Measurements from ENCODE around the gene E2F4.

Gene E2F4

DNA sequence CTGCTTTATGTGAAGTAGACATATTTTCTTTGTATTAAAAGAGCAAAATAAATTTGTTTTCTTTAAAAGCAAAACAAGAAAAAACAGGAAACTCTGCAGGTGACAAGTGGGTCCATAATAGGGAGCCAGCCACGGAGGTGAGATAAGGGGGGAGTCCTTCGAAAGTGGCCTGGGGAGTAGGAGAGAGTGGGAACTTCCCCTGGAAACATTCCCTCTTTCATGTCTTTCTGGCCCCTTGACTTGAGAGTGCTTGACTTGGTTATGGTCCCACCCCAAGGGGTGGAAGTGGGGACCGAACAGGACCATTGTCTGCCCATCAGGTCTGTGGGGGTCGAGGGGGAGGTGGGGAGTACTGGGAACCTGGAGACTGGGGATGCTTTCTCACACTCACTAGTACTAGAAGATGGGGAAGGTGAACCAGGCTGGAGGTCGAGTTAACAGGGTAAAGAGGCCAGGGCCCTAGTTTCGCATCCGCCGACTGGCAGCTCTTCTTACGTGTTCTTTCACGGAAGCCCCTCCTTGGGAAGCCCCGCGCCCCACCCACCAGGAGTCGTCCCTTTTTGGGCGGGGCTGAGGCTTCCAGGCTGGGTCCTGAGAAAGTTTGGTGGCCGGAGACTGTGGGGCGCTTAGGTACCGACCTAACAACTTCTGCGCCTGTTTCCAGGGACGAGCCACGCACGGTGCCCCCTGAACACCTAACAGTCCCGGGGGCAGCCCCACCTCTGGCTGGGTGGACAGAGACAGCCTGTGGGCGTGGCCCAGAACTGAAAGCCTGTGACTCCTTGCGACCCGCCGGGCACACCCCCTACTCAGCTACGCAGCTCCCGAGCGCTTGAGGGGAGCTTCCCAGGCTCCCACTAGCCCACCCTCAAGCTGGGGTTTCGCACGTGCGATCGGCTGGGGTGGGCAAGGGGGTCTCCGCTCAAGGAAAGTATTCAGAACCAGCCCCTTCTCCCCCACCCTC is 33.0 kb upstream of the E2F4 start:
- DNase-seq (ENCODE audit: low read depth): no peak
- H3K4me3 ChIP-seq (ENCODE audit: low read depth, low read length): peak overlapping the region; percentile 95
- TF ChIP-seq, protein P1, sequence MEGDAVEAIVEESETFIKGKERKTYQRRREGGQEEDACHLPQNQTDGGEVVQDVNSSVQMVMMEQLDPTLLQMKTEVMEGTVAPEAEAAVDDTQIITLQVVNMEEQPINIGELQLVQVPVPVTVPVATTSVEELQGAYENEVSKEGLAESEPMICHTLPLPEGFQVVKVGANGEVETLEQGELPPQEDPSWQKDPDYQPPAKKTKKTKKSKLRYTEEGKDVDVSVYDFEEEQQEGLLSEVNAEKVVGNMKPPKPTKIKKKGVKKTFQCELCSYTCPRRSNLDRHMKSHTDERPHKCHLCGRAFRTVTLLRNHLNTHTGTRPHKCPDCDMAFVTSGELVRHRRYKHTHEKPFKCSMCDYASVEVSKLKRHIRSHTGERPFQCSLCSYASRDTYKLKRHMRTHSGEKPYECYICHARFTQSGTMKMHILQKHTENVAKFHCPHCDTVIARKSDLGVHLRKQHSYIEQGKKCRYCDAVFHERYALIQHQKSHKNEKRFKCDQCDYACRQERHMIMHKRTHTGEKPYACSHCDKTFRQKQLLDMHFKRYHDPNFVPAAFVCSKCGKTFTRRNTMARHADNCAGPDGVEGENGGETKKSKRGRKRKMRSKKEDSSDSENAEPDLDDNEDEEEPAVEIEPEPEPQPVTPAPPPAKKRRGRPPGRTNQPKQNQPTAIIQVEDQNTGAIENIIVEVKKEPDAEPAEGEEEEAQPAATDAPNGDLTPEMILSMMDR (conservative IDR thresholded peaks at IDR 0.05; ENCODE audit: low read depth, low read length): no peak

DNA sequence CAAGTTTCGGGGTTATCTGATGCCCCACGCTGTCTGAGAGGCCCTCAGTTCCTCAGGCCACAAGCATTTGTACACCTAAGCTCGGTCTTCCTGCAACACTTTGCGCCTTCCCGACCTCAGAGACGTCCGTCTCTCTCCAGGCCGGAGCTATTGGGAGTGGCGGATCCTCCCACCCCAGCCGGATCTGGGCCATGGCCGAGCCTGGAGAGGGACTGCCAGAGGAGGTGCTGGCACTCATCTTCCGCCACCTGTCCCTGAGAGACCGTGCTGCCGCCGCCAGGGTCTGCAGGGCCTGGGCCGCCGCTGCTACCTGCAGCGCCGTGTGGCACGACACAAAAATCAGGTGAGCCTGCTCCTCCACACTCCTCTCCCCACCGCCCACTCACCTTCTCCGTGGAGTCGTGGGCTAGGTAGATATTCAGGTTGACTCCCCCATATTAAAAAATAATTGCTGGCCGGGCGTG is 30.3 kb upstream of the E2F4 start:
- TF ChIP-seq, protein P1 (conservative IDR thresholded peaks at IDR 0.05; ENCODE audit: low read depth, low read length): no peak
- H3K4me3 ChIP-seq (ENCODE audit: low read depth, low read length): peak overlapping the region; percentile 26
- DNase-seq (ENCODE audit: low read depth): no peak

DNA sequence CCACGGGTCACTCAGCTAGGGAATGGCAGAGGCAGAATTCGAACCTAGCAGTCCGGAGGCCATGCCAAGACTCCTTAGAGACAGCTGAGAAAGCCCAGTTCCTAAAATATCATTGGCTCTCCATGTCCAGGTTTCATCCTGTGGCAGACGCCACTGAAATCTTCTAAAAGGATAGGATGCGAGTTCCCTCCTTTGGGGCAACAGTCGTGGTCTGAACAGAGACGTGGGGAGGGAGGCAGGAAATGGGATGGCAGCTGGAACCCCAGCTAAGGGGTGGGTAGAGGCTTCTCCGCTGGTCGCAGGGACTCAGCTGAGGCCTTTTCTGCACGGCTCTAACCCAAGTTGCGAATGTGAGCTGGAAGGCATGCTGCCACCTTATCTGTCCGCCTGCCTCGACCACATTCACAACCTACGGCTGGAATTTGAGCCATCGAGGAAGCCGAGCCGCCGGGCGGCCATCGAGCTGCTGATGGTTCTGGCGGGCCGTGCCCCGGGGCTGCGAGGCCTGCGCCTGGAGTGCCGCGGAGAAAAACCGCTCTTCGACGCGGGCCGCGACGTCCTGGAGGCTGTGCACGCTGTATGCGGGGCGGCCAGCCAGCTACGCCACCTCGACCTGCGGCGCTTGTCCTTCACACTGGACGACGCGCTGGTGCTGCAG is 29.3 kb upstream of the E2F4 start:
- DNase-seq (ENCODE audit: low read depth): peak; percentile 72
- H3K4me3 ChIP-seq (ENCODE audit: low read depth, low read length): peak overlapping the region; percentile 32
- TF ChIP-seq, protein P1 (conservative IDR thresholded peaks at IDR 0.05; ENCODE audit: low read depth, low read length): no peak

DNA sequence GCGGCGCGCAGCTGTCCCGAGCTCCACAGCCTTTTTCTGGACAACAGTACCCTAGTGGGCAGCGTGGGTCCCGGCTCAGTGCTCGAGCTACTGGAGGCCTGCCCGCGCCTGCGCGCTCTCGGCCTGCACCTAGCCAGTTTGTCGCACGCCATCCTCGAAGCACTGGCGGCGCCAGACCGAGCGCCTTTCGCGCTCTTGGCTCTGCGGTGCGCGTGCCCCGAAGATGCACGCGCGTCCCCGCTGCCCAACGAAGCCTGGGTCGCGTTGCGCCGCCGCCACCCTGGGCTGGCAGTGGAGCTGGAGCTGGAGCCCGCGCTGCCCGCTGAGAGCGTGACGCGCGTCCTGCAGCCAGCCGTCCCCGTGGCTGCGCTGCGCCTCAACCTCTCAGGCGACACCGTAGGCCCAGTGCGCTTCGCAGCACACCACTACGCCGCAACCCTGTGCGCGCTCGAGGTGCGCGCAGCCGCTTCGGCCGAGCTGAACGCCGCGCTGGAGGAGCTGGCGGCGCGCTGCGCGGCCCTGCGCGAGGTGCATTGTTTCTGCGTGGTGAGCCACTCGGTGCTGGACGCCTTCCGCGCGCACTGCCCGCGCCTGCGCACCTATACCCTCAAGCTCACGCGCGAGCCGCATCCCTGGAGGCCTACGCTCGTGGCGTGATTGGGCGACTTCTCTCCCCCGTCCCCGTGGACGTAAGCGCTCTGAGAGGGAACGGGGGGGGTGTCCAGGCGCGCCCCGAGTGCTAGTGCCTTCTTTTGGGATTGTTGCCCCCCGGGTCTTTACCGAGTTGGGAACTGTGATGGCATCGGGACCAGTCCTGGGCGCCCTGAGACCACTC is 28.6 kb upstream of the E2F4 start:
- peak overlapping the region; percentile 32 for H3K4me3 ChIP-seq (ENCODE audit: low read depth, low read length)
- peak; percentile 54 for DNase-seq (ENCODE audit: low read depth)
- TF ChIP-seq, protein P1 (conservative IDR thresholded peaks at IDR 0.05; ENCODE audit: low read depth, low read length): no peak

DNA sequence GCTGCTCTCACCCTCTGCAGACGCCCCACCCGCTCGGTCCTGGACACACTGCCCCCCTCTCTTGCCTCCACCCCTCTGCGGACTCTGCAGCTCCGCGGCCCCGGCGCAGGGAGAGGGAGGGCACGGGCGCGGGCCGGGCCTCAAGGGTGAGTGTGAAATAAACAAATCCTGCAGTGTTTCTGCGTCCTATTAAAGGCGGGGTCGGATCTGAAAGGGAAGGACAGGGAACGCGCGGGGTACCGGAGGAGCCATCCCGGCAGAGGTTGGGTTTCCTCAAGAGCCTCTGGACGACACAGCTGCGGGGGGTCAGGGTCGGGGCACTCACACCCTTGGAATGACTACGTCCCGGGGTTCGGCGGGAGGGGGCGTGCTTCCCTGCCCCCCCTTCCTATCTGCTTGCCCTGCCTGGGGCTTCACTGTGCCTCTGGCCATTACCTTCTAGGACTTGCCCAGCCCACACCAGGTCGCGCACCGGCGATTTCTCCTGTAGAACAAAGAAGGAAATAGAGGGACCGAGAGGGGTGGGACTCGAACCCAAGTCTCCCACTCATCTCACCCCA is 27.9 kb upstream of the E2F4 start:
- H3K4me3 ChIP-seq (ENCODE audit: low read depth, low read length): peak overlapping the region; percentile 32
- no peak for DNase-seq (ENCODE audit: low read depth)
- TF ChIP-seq, protein P1 (conservative IDR thresholded peaks at IDR 0.05; ENCODE audit: low read depth, low read length): no peak

DNA sequence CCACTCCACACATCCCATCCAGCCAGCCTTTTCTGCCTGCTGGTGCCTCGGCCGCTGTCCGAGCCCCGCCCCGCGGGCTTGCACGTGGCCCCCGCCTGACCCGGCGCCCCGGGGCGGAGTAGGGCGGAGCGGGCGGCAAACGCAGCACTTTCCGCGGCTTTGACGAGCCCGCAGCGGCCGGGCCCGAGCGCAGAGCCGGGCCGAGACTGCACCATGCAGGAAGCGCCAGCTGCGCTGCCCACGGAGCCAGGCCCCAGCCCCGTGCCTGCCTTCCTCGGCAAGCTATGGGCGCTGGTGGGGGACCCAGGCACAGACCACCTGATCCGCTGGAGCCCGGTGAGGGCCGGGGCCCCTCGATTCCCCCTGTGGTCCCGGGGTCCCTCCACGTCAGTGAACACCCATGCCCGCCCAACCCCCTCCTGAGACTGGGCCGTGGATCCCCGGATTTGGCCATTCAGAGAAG is 27.3 kb upstream of the E2F4 start, which contains the start of gene HSF4:
HSF4 (plus strand) TSS at position 147 of the 463 bp plus-strand sequence; CDS start at position 214, 67 bp downstream.
- TF ChIP-seq, protein P1 (conservative IDR thresholded peaks at IDR 0.05; ENCODE audit: low read depth, low read length): no peak
- DNase-seq (ENCODE audit: low read depth): no peak
- H3K4me3 ChIP-seq (ENCODE audit: low read depth, low read length): peak within 1 kb of the TSS; percentile 32
